GM13976 (cell line): Measurements from ENCODE around the gene SLC6A15.
A peak's percentile ranks its signal among the peaks of the same experiment; 100 is the strongest.

Experiments
- DNase-seq: peaks from one replicate; pipeline ENCODE4 v3.0.0; 2012; ENCODE audit warnings: low spot score
- in situ Hi-C: fragments of 300-500 bp; cut with MboI; formaldehyde crosslinking; loops from one replicate; pipeline ENCODE4 v1.12.0; 2022; ENCODE audit warnings: low sequenced_read_pairs, mixed read lengths, inconsistent platforms; ENCODE audit not compliant: unreplicated experiment
- TF ChIP-seq, protein P1 (sequence below): IDR thresholded peaks from 2 replicates; pipeline ENCODE4 v1.5.1; 2012; ENCODE audit warnings: borderline replicate concordance, mild to moderate bottlenecking; ENCODE audit not compliant: insufficient read depth; ENCODE audit errors: extremely low read depth, missing control alignments, control extremely low read depth

Gene SLC6A15

DNA sequence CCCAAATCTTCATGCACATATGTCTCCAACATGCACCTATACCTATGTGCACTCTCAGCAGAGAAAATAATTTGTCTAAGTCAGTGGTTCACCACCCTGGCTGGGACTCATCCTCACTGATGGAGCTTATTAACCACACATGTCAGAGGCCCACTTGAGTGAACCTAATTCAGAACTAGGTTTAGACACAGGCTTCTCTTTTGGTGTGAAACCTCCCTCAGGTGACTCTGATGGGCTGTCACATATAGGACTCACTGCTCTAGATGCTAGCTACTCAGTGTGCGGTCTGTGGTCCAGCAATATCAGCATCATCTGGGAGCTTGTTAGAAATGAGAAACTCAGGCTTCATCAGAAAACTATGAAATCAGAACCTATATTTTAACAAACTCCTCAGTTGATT is 85.7 kb downstream of the SLC6A15 start:
- TF ChIP-seq, protein P1, sequence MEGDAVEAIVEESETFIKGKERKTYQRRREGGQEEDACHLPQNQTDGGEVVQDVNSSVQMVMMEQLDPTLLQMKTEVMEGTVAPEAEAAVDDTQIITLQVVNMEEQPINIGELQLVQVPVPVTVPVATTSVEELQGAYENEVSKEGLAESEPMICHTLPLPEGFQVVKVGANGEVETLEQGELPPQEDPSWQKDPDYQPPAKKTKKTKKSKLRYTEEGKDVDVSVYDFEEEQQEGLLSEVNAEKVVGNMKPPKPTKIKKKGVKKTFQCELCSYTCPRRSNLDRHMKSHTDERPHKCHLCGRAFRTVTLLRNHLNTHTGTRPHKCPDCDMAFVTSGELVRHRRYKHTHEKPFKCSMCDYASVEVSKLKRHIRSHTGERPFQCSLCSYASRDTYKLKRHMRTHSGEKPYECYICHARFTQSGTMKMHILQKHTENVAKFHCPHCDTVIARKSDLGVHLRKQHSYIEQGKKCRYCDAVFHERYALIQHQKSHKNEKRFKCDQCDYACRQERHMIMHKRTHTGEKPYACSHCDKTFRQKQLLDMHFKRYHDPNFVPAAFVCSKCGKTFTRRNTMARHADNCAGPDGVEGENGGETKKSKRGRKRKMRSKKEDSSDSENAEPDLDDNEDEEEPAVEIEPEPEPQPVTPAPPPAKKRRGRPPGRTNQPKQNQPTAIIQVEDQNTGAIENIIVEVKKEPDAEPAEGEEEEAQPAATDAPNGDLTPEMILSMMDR, result no peak
- DNase-seq, result no peak
- in situ Hi-C loops, result no loop called here

GRCh38 chr12:84825149-84825548 is 87.5 kb downstream of the SLC6A15 start:
- no peak for DNase-seq
- TF ChIP-seq, protein P1, result no peak
- in situ Hi-C loops, result no loop called here

DNA sequence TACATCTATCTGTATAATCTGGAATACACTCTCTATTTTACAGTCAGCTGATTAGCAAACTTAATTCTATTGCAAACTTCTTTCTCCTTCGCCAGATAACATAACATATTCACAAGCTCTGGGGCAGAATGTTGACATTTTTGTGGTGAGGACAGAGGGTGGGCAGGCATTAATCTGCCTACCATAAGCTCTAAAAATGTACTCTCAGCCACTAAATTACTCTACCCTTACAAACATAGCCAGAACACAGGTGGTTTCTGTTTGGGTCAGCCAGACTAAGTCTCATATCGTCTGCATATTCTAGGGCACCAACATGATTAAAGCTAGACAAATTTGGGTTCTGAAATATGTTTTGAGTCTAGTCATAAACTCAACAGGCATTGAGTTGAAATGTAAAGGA is 90.1 kb downstream of the SLC6A15 start:
- in situ Hi-C loops, result no loop called here
- TF ChIP-seq, protein P1, result no peak
- no peak for DNase-seq

DNA sequence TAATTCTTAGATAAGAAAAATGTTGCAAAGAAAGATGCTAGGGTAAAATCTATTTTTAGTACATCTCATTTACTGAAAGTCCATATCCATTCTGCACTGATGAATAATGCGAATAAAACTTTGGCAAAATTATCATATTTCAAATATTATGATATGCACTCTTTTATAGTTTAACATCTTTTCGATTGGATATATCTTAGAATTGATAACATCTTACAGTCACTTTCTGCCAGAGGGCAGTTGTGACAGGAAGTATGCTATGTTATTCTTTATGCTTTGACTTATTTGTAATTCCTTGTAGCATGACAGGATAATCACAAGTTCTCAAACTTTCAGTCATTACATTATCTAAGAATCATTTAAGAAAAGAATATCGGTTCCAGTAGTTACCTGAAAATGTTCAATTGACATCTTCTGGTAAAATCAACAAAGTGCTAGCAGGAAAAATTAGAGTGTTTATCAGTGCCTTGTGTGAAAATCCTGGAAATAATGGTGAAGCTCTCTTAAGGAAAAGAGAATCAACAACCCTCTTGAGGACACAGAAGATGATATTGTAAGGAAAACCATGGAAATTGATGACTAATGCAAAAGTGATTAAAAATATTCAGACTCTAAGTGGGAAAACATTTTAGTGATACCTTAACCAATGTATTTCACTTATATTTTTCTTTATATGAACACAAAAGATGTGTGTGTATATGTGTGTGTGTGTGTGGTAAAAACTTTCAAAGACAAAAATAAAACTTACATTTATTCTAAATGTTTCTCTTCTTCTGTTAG is 95.5 kb downstream of the SLC6A15 start:
- DNase-seq, result no peak
- in situ Hi-C loops, result no loop called here
- TF ChIP-seq, protein P1, result no peak

DNA sequence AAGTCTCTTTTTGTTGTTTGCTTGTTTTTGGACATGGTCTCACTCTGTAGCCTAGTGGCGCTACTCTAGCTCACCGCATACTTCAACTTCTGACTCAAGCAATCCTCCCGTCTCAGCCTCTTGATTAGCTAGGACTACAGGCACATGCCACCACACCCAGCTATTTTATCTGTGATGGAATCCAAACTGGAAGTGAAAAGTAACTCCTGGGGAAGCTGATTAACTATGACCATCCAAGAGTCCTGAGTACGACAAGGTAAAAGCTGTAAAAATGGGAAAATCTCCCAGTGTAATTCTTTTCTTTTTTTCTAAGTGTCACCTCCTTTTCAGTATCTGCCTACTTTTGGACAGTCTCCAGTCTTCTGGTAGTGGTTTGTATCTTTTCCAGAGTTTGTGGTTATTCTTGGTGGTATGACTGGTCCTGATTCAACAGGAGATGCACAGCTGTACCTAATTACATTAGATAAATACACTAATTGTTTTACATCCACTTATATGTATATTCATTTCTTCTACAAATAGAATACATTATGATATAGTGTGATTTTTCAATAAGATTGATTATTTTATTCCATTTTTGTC is 97.8 kb downstream of the SLC6A15 start:
- DNase-seq, result no peak
- in situ Hi-C loops, result no loop called here
- TF ChIP-seq, protein P1, result no peak

DNA sequence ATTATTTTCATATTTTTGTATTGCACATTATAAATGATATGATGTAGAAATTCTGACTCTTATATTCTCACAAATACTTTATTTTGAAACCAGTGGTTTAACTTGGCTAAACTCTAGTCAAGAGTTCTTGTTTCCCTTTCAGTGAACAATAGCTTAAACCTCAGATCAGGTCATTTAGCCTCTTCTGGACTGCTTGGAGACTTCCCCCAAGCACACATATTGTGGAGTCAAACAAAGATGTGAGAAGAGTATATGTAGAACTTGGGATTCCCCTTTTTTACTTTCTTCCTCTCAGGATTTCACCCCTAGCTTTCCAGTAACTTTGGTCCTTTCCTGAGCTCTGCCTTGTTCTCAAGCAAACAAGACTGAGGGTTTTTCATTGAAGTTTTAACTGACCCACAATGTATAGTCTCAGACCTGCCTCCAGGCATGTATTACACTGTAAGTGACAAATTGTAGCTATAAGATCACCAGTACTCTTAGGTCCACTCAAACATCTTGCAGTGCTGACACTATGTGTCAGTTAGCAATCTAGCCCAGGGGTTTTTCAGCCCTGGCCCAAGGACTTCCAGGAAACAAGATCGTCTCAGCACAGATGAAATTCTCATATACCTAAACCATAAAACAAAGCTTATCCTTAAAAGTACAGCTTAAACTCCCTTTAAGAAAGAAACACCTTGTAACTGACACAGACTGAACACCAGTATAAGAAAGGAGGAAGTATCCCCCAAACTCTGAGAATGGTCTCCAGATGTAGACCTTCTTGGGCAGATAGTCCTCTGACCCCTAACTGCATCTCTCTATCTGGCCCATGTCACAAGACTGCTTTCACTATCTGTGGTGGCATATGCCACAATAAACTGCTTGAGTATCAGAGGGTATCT is 98.6 kb downstream of the SLC6A15 start:
- peak; percentile 2 for DNase-seq
- in situ Hi-C loops, result no loop called here
- TF ChIP-seq, protein P1, result no peak
